Omental fat pad (tissue), 4 donors: ENCODE measurements around the gene RINT1. TPM values are rescaled to one million over a fixed set of nuclear protein-coding genes. Genes with fewer than 3 reads are reported as not detected.

Experiments
- ATAC-seq: fragments of 150-250 bp; one replicate; pipeline ENCODE4 v1.9.1; 2016; ENCODE audit warnings: mild to moderate bottlenecking, moderate library complexity; ENCODE audit not compliant: low FRiP score
- DNase-seq: peaks from one replicate; pipeline ENCODE4 v3.0.0-alpha.2; 2019; ENCODE audit warnings: low spot score
- total RNA-seq, 4 donors: library from RNA; depleted of rRNA; stranded (reverse); fragments of >200 nt; gene quantifications; one replicate each; pipeline ENCODE4 v1.1.0, GENCODE V29; 2016
- TF ChIP-seq, protein P1 (sequence below), 3 donors: fragments of 450-650 bp; IDR thresholded peaks; one replicate each; pipeline ENCODE4 v1.5.1; 2016 to 2017; ENCODE audit warnings: antibody characterized with exemption in 3 of 3, mild to moderate bottlenecking in 3 of 3, moderate library complexity in 2 of 3

RINT1 gene
- total RNA-seq, 4 donors from 2014 or later = 12.7 to 25.7 (median 14.8) TPM

- ATAC-seq (no peak), DNase-seq (no peak)
- TF ChIP-seq, protein P1, sequence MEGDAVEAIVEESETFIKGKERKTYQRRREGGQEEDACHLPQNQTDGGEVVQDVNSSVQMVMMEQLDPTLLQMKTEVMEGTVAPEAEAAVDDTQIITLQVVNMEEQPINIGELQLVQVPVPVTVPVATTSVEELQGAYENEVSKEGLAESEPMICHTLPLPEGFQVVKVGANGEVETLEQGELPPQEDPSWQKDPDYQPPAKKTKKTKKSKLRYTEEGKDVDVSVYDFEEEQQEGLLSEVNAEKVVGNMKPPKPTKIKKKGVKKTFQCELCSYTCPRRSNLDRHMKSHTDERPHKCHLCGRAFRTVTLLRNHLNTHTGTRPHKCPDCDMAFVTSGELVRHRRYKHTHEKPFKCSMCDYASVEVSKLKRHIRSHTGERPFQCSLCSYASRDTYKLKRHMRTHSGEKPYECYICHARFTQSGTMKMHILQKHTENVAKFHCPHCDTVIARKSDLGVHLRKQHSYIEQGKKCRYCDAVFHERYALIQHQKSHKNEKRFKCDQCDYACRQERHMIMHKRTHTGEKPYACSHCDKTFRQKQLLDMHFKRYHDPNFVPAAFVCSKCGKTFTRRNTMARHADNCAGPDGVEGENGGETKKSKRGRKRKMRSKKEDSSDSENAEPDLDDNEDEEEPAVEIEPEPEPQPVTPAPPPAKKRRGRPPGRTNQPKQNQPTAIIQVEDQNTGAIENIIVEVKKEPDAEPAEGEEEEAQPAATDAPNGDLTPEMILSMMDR (IDR thresholded peaks at IDR 0.05) = no peak
Measured at GRCh38 chr7:105600720-105601550, 68.9 kb downstream of the RINT1 start.

GRCh38 chr7:105602325-105603305 lies 70.6 kb downstream of the RINT1 start:
- ATAC-seq (no peak), DNase-seq (no peak)
- TF ChIP-seq, protein P1 (IDR thresholded peaks at IDR 0.05) = no peak

- ATAC-seq = no peak
- no peak for DNase-seq
- TF ChIP-seq, protein P1 (IDR thresholded peaks at IDR 0.05) = no peak
Measured at GRCh38 chr7:105610165-105610930, 78.3 kb downstream of the RINT1 start.

- DNase-seq (no peak), ATAC-seq (no peak)
Measured at GRCh38 chr7:105611856-105612775, 80.1 kb downstream of the RINT1 start.

GRCh38 chr7:105612806-105613205 lies 80.8 kb downstream of the RINT1 start:
- DNase-seq = no peak
- ATAC-seq = no peak
- TF ChIP-seq, protein P1 (IDR thresholded peaks at IDR 0.05) = no peak

More at GRCh38 chr7:105611856-105612775, 80.1 kb downstream of the RINT1 start:
- TF ChIP-seq, protein P1 (IDR thresholded peaks at IDR 0.05) = no peak
